Measurements from ENCODE around the gene EIF4EBP2.

The EIF4EBP2 gene

DNA sequence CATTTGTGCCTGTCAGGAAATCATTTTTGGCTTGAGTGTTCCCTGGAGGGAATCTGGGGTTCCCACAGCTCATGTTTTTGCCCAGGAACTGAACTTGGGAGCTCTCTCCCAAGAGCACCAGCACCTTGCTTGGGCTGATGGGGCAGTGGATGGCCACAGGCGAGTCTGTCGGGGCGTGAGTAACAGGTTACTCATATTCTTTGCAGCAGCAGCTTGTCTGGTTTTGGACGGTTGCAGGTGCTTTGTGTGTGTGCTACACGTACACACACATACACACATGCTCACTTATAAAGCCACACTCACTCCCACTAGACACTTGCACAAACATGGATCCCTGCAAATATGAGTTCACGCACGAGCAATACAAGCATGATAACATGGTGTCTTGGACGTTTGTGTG is 71.7 kb downstream of the EIF4EBP2 start:
- peak overlapping the region in 2 of 3 experiments; percentile 11 to 76 for H3K27ac Mint-ChIP-seq
- no peaks in the 10 kb centered on the region for H3K9me3 Mint-ChIP-seq
- peaks cover 47% of the 10 kb centered on the region for H3K27me3 Mint-ChIP-seq (ENCODE audit: low read depth)
- peaks cover 45% of the 10 kb centered on the region for H3K4me1 Mint-ChIP-seq
- no peaks in the 10 kb centered on the region for H3K36me3 Mint-ChIP-seq (ENCODE audit: low read depth)
- H3K4me3 Mint-ChIP-seq, result peak overlapping the region in 2 of 3 experiments; percentile 40 to 78
- TF ChIP-seq, protein P1, sequence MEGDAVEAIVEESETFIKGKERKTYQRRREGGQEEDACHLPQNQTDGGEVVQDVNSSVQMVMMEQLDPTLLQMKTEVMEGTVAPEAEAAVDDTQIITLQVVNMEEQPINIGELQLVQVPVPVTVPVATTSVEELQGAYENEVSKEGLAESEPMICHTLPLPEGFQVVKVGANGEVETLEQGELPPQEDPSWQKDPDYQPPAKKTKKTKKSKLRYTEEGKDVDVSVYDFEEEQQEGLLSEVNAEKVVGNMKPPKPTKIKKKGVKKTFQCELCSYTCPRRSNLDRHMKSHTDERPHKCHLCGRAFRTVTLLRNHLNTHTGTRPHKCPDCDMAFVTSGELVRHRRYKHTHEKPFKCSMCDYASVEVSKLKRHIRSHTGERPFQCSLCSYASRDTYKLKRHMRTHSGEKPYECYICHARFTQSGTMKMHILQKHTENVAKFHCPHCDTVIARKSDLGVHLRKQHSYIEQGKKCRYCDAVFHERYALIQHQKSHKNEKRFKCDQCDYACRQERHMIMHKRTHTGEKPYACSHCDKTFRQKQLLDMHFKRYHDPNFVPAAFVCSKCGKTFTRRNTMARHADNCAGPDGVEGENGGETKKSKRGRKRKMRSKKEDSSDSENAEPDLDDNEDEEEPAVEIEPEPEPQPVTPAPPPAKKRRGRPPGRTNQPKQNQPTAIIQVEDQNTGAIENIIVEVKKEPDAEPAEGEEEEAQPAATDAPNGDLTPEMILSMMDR (IDR thresholded peaks at IDR 0.05; ENCODE audit: unreplicated experiment in 3 of 3), result no peak

DNA sequence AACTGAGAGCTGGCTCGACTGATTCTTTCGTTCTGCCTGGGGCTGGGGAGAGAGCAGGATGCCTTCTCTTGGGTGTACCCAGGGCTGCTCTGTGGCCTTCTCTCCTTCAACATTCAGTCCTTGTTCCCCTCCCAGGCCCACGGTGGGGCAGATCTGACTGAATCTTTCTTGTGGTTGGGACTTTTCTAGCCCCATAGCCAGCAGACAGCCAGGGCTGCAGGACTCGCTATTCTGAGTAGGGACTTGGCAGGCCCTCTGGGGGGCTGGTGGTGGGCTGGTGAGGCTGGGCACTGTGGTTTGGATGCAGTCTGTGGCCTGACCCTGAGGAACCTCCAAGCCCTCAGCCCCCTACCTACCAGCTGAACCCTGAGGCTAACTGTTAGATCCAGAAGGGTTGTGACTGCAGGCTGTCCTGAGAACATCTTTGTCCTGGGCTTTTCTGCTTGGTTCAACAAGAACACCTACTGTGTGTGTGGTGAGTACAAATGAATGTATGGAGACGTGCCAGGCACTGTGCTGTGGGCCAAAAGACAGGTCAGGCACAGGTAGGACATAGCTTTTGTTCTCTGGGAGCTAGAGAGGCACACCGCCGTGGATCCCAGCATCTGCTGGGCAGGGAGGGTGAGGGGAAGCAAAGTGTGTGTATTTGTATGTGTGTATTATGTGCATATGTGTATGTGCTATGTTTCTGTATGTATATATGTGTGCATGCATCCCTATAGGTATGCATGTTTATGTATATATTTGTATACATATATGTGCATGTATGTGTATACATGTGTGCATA is 72.5 kb downstream of the EIF4EBP2 start:
- H3K27me3 Mint-ChIP-seq (ENCODE audit: low read depth), result peaks cover 43% of the 10 kb centered on the region
- peak overlapping the region in 1 of 3 experiments; percentile 55 for H3K27ac Mint-ChIP-seq
- TF ChIP-seq, protein P1 (IDR thresholded peaks at IDR 0.05; ENCODE audit: unreplicated experiment in 3 of 3), result no peak
- H3K4me3 Mint-ChIP-seq, result peak overlapping the region; percentile 83 to 85 (median 85)
- no peaks in the 10 kb centered on the region for H3K36me3 Mint-ChIP-seq (ENCODE audit: low read depth)
- no peaks in the 10 kb centered on the region for H3K9me3 Mint-ChIP-seq
- H3K4me1 Mint-ChIP-seq, result peaks cover 47% of the 10 kb centered on the region

DNA sequence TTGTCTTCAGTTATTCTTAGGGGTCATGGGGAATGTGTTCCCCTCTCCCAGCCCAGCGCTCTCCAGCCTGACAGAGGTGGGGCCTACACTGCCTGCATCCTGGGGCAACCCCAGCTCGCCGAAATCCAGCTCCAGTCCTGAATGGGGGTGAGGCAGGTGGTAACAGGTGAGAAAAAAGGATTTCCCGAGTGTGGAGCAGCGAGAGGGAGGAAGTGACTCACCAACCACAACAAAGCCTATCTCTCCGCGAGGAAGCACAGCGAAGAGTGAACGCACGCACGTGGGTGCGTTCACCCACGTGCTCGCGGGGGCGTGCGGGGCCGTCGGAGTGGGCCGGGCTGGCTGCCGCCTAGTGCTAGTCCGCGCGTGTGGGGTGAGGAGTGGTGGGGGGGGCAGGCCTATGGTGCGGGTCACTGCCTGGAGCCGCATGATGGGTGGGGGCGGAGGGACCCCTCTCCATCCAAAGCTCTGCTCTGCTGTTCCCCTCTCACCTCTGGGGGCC is 73.8 kb downstream of the EIF4EBP2 start:
- Mint-ChIP-seq H3K9me3 (no peaks in the 10 kb centered on the region), H3K27ac (peak overlapping the region in 1 of 3 experiments; percentile 29), H3K27me3 (ENCODE audit: low read depth) (peaks cover 44% of the 10 kb centered on the region), H3K4me1 (peaks cover 56% of the 10 kb centered on the region), H3K36me3 (ENCODE audit: low read depth) (no peaks in the 10 kb centered on the region), H3K4me3 (peak overlapping the region; percentile 83 to 85 (median 85))
- TF ChIP-seq, protein P1 (IDR thresholded peaks at IDR 0.05; ENCODE audit: unreplicated experiment in 3 of 3), result no peak

Data from nephron (organoid).